Heart left ventricle (tissue), 13 donors: ENCODE measurements around the gene MIER1.

Experiments
- POLR2A ChIP-seq, 2 donors: fragments of 450-650 bp; IDR thresholded peaks; one replicate each; pipeline ENCODE4 v1.6.1; 2017; ENCODE audit warnings: antibody characterized with exemption in 2 of 2, mild to moderate bottlenecking in 2 of 2, moderate library complexity in 2 of 2
- TF ChIP-seq, protein P1 (sequence below), 12 donors: fragments of 200-600 bp; sonication (generic) in 4 of 12; IDR thresholded peaks; one replicate each; pipeline versions ENCODE4 v1.5.0 to v1.8.0; 2018 to 2022; ENCODE audit warnings: antibody characterized with exemption in 12 of 12, mild to moderate bottlenecking in 5 of 12
- donor health status: ischemic (EF 13 %, LVEDD 7.1; RV severe dilation, severe dysfunction).
- donor health status: DM: no; HTN: yes; CAD: no.
- donor health status: DM: no; HTN: no; CAD: no.
- donor health status: ischemic (EF 25% LVEDD 6.9; RV normal size, moderate dysfunction).
- donor health status: ischemic (EF 25% LVEDD 5.7; RV mildly dilated, moderate dysfunction).
- donor health status: ischemic (EF 35%, LVEDD 5.7; RV mildly dilated, moderate dysfunction).
- donor health status: nonischemic (EF 11% LVEDD 7.7; RV severe dilation, severe dysfunction).
- donor health status: DM: yes; HTN: yes; CAD: no.
- donor health status: PGD.
- donor health status: ischemic (EF 29% LVEDD 5.4; RV normal size, mild dysfunction).
- donor health status: nonischemic (EF 23%, LVEDD 6.1; RV moderate dilation, normal function).

DNA sequence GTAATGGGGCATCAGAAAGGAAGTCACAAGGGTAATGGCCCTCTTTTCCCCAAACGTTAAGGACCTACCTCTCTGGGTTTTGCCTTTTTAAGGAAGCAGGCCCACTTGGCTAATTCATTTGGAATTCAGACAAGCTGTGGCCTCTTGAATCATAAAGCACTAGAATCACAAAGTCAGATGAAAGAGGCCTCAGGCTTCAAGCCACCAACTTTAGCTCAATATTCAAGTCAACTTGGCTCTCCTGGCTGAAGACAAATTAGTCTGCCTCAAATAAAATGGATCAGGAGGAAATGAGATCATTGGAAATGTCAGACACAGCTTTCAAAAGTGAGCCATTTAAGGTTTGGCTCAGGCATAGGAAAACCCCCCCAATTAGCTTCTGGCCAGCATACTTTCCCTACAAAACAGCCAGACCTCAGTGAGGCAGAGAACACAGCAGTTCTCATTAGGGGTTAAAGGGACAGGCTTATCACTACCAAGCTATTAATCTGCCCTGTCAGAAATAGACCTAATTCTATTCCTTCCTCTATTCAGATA lies 94.9 kb downstream of the MIER1 start:
- TF ChIP-seq, protein P1, sequence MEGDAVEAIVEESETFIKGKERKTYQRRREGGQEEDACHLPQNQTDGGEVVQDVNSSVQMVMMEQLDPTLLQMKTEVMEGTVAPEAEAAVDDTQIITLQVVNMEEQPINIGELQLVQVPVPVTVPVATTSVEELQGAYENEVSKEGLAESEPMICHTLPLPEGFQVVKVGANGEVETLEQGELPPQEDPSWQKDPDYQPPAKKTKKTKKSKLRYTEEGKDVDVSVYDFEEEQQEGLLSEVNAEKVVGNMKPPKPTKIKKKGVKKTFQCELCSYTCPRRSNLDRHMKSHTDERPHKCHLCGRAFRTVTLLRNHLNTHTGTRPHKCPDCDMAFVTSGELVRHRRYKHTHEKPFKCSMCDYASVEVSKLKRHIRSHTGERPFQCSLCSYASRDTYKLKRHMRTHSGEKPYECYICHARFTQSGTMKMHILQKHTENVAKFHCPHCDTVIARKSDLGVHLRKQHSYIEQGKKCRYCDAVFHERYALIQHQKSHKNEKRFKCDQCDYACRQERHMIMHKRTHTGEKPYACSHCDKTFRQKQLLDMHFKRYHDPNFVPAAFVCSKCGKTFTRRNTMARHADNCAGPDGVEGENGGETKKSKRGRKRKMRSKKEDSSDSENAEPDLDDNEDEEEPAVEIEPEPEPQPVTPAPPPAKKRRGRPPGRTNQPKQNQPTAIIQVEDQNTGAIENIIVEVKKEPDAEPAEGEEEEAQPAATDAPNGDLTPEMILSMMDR (IDR thresholded peaks at IDR 0.05) = no peak
- no peak for TF ChIP-seq POLR2A (IDR thresholded peaks at IDR 0.05)
